ENCODE measurements around the gene IER3IP1.

DNA sequence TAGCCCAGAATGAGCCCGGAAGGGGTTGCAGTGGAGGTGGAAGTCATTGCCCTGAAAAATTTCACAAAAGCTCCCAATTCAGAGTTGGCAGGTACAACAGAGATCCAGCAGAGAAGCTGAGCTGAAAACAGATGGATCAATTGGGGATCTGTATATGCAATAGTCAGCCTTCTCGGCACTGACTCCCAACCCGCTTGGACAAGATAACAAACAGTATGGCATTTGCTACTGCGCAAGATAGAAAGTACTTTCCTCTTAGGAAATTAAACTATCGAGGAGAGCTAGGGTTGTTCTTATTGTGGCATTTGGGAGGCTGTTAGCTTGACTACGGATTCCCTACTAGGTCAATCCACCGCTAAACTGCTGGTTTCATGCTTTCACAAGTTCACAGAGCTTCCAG, 11.6 kb upstream of the IER3IP1 start:
- TF ChIP-seq, protein P1, sequence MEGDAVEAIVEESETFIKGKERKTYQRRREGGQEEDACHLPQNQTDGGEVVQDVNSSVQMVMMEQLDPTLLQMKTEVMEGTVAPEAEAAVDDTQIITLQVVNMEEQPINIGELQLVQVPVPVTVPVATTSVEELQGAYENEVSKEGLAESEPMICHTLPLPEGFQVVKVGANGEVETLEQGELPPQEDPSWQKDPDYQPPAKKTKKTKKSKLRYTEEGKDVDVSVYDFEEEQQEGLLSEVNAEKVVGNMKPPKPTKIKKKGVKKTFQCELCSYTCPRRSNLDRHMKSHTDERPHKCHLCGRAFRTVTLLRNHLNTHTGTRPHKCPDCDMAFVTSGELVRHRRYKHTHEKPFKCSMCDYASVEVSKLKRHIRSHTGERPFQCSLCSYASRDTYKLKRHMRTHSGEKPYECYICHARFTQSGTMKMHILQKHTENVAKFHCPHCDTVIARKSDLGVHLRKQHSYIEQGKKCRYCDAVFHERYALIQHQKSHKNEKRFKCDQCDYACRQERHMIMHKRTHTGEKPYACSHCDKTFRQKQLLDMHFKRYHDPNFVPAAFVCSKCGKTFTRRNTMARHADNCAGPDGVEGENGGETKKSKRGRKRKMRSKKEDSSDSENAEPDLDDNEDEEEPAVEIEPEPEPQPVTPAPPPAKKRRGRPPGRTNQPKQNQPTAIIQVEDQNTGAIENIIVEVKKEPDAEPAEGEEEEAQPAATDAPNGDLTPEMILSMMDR (IDR thresholded peaks at IDR 0.05 in 4 of 5, conservative IDR thresholded peaks at IDR 0.05 in 1 of 5), result no peak
- no peak for TF ChIP-seq POLR2A (IDR thresholded peaks at IDR 0.05)
